NT2/D1 (cell line): ENCODE results near the gene PRKN.

Source experiments
- YY1 ChIP-seq: IDR thresholded peaks from 2 replicates; pipeline ENCODE4 v1.6.1; 2011; ENCODE audit not compliant: insufficient read length, insufficient read depth
- ZNF274 ChIP-seq: IDR thresholded peaks from 2 replicates; pipeline ENCODE4 v1.6.1; 2011; ENCODE audit warnings: mild to moderate bottlenecking, low read depth, low read length

DNA sequence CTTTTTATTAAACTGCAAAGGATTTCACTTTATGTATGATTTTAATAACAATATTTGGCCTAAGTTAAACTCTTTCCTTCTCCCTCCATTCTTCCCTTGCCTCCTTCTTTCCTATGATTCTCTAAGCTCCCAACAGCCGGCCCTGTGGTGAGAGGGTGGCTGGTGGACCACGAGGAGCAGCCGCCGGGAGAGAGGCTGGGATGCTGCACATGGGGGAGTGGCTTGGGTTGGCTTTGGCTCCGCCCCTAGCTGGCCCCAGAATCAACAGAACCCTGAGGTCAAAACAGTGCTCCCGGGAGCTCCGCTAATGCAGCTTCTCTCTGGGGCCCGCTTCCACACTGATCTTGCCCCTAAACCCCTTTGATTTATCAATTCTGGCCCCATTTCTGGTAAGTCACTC lies 1063.9 kb downstream of the PRKN start:
- TF ChIP-seq YY1 (no peak), ZNF274 (no peak)
